Activated CD4-positive, alpha-beta T cell treated with anti-CD3 and anti-CD28 coated beads, Interleukin-2, amount 10 ng/mL, durations not matched to agents 24 days and 14 days (primary cell): Measurements from ENCODE around the gene PIBF1. TPM values are rescaled to one million over a fixed set of nuclear protein-coding genes. Genes with fewer than 3 reads are reported as not detected.

Experiments used
- DNase-seq: peaks from one replicate; pipeline ENCODE4 v3.0.0; 2022
- H3K27ac Mint-ChIP-seq: one replicate; pipeline ENCODE4 v1.8.0; 2022; ENCODE audit warnings: mild to moderate bottlenecking, mixed read lengths
- H3K27me3 Mint-ChIP-seq: one replicate; pipeline ENCODE4 v1.8.0; 2022; ENCODE audit warnings: mixed read lengths
- H3K36me3 Mint-ChIP-seq: one replicate; pipeline ENCODE4 v1.8.0; 2022; ENCODE audit warnings: low read depth, mild to moderate bottlenecking, mixed read lengths
- H3K4me1 Mint-ChIP-seq: one replicate; pipeline ENCODE4 v1.8.0; 2021; ENCODE audit warnings: mixed read lengths
- H3K4me3 Mint-ChIP-seq: one replicate; pipeline ENCODE4 v1.8.0; 2022; ENCODE audit warnings: mild to moderate bottlenecking, moderate library complexity, mixed read lengths
- H3K9me3 Mint-ChIP-seq: one replicate; pipeline ENCODE4 v1.8.0; 2021; ENCODE audit warnings: mixed read lengths
- intact Hi-C: fragments of 100-400 bp; cut with micrococcal nuclease; formaldehyde crosslinking; loops from one replicate; pipeline ENCODE4 v1.15.1; 2023
- total RNA-seq: library from RNA; stranded (reverse); gene quantifications from 2 replicates; pipeline ENCODE4 v1.2.3, GENCODE V29; 2022

PIBF1 gene
- total RNA-seq, 1 donor from 2014 or later, result 33.7 TPM

- peaks cover 49% of the 10 kb centered on the region for H3K27me3 Mint-ChIP-seq
- peaks cover 20% of the 10 kb centered on the region for H3K4me1 Mint-ChIP-seq
- no peak for DNase-seq
- H3K36me3 Mint-ChIP-seq, result no peaks in the 10 kb centered on the region
- peak overlapping the region; percentile 86 for H3K4me3 Mint-ChIP-seq
- intact Hi-C loops, result loop anchor here (1.0 to 5.0 kb wide), 7 partner anchors 219 to 1229 kb away; partner anchors contain the start of genes BORA, KLF12, MZT1 and PIBF1
- H3K27ac Mint-ChIP-seq, result no peak overlapping the region
- no peaks in the 10 kb centered on the region for H3K9me3 Mint-ChIP-seq
Observed at GRCh38 chr13:73058064-73058313, 276.1 kb downstream of the PIBF1 start.

GRCh38 chr13:73058432-73058735, 276.5 kb downstream of the PIBF1 start:
- Mint-ChIP-seq H3K4me1 (peaks cover 20% of the 10 kb centered on the region), H3K4me3 (peak overlapping the region; percentile 86), H3K36me3 (no peaks in the 10 kb centered on the region), H3K27ac (peak overlapping the region; percentile 83), H3K9me3 (no peaks in the 10 kb centered on the region), H3K27me3 (peaks cover 49% of the 10 kb centered on the region)
- intact Hi-C loops, result loop anchor here (1.0 to 5.0 kb wide), 7 partner anchors 220 to 1229 kb away; partner anchors contain the start of genes BORA, KLF12, MZT1 and PIBF1
- no peak for DNase-seq

DNA sequence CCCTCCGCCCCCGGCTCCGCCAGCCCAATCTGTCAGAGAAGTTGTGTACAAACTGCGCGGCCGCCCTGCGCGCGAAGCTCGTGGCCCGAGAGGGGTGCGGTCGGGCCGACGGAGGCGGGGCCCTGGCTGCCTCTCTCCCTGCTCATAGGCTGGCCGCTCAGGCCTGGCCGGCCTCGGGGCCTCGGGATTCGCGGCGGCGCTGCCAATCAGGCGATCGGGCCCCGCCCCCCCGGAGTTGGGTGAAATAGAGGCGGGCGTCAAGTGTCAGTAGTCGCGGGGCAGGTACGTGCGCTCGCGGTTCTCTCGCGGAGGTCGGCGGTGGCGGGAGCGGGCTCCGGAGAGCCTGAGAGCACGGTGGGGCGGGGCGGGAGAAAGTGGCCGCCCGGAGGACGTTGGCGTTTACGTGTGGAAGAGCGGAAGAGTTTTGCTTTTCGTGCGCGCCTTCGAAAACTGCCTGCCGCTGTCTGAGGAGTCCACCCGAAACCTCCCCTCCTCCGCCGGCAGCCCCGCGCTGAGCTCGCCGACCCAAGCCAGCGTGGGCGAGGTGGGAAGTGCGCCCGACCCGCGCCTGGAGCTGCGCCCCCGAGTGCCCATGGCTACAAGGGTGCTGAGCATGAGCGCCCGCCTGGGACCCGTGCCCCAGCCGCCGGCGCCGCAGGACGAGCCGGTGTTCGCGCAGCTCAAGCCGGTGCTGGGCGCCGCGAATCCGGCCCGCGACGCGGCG, 277.0 kb downstream of the PIBF1 start, which contains the start of gene KLF5:
Gene KLF5, plus strand, starts transcription at position 270 of the 724 bp plus-strand sequence. Its CDS starts 323 bp downstream, at position 593.
- Mint-ChIP-seq H3K27ac (peak within 1 kb of the TSS; percentile 83), H3K36me3 (no peaks in the 10 kb centered on the region), H3K4me1 (peaks cover 20% of the 10 kb centered on the region), H3K9me3 (no peaks in the 10 kb centered on the region), H3K4me3 (peak within 1 kb of the TSS; percentile 86), H3K27me3 (peaks cover 49% of the 10 kb centered on the region)
- peak; percentile 99 for DNase-seq
- intact Hi-C loops, result loop anchor here (1.0 to 5.0 kb wide), 7 partner anchors 220 to 1228 kb away; partner anchors contain the start of genes BORA, KLF12, MZT1 and PIBF1

DNA sequence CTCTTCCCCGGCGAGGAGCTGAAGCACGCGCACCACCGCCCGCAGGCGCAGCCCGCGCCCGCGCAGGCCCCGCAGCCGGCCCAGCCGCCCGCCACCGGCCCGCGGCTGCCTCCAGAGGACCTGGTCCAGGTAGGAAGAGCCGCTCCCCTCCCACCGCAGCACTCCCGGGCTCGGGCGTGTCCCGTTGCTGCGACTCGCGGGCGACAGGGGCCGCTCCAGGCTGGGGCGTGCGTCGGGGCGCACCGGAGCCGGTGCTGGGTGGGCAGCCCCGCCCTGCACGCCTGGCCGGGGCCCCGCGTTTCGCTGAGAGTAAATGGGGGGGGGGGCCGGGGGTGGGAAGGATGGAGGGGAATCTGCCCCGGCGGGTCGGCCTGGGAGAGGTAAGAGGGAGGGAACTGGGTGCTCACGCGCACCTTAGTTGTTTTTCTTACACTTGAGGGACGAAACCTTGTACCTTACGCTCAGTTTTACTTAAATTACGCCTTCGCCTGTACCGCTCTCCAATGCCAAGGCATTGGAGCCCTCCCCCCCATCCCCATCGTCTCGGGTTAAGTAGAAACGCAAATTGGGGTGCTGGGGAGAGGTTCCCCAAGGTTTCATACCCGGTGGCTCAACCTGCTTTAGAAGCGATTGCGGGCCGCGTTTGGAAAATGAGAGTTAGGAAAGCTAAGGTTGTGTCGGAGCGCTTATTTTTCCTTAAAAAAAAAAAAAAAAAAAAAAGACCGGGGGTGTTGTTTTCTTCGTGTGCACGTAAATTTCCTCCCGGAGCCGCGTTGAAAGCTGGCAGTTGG, 277.7 kb downstream of the PIBF1 start:
- no peak overlapping the region for H3K27ac Mint-ChIP-seq
- no peaks in the 10 kb centered on the region for H3K9me3 Mint-ChIP-seq
- H3K36me3 Mint-ChIP-seq, result no peaks in the 10 kb centered on the region
- DNase-seq, result peak; percentile 87
- H3K4me1 Mint-ChIP-seq, result peaks cover 20% of the 10 kb centered on the region
- H3K27me3 Mint-ChIP-seq, result peaks cover 46% of the 10 kb centered on the region
- intact Hi-C loops, result loop anchor here (2.0 to 5.0 kb wide), 5 partner anchors 221 to 1228 kb away; partner anchors contain the start of gene KLF12
- H3K4me3 Mint-ChIP-seq, result peak overlapping the region; percentile 82

GRCh38 chr13:73060251-73061160, 278.6 kb downstream of the PIBF1 start:
- peak; percentile 64 for DNase-seq
- Mint-ChIP-seq H3K4me1 (peaks cover 20% of the 10 kb centered on the region), H3K27me3 (peaks cover 42% of the 10 kb centered on the region), H3K27ac (no peak overlapping the region), H3K4me3 (peak overlapping the region; percentile 82), H3K9me3 (no peaks in the 10 kb centered on the region), H3K36me3 (peaks cover 2% of the 10 kb centered on the region)
- intact Hi-C loops, result no loop called here

DNA sequence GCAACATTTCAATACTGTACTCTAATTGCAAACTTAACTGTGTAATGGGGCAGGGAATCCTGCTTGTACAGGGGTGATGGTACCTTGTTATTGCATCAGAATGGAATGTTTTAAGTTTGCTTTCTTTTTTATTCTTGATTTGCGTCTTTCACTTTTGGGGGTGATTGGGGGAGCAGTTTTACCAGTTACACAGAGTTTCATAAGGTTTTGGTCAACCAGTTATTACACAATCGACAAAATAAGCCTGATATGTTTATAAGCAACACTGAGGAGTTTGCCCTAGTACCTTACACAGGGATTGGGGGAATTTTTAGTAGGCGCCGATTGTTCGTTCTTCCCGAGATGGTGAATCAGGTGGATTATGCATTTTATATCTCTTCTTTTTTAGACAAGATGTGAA, 279.5 kb downstream of the PIBF1 start:
- intact Hi-C loops, result no loop called here

DNA sequence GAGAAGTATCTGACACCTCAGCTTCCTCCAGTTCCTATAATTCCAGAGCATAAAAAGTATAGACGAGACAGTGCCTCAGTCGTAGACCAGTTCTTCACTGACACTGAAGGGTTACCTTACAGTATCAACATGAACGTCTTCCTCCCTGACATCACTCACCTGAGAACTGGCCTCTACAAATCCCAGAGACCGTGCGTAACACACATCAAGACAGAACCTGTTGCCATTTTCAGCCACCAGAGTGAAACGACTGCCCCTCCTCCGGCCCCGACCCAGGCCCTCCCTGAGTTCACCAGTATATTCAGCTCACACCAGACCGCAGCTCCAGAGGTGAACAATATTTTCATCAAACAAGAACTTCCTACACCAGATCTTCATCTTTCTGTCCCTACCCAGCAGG, 279.9 kb downstream of the PIBF1 start:
- Mint-ChIP-seq H3K36me3 (peaks cover 2% of the 10 kb centered on the region), H3K27me3 (peaks cover 33% of the 10 kb centered on the region), H3K4me1 (peaks cover 20% of the 10 kb centered on the region), H3K27ac (no peak overlapping the region), H3K9me3 (no peaks in the 10 kb centered on the region), H3K4me3 (no peak overlapping the region)
- intact Hi-C loops, result no loop called here
- DNase-seq, result no peak

More for the DNA sequence above, 279.5 kb downstream of the PIBF1 start:
- Mint-ChIP-seq H3K4me1 (peaks cover 20% of the 10 kb centered on the region), H3K27ac (no peak overlapping the region), H3K36me3 (peaks cover 2% of the 10 kb centered on the region), H3K4me3 (no peak overlapping the region), H3K9me3 (no peaks in the 10 kb centered on the region), H3K27me3 (peaks cover 34% of the 10 kb centered on the region)
- no peak for DNase-seq

GRCh38 chr13:73062468-73062867, 280.5 kb downstream of the PIBF1 start:
- Mint-ChIP-seq H3K4me3 (no peak overlapping the region), H3K36me3 (peaks cover 2% of the 10 kb centered on the region)

DNA sequence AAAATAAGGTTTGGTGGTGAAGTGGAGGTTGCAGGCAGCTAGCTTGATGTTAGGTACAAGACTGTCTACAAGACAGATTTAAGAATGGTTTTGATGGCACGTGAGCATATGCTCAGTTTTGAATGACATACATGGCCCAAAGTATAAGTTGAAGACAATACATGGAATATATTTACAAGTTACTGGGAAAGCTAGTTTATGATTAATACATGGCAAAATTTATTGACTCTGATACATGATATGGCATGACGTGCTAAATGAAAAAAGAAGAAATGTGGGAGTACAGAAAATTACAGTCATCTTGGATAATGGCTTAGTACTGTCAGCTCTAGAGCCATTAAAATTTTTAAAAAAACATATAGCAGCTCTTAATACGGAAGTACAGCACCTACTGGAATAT, 281.2 kb downstream of the PIBF1 start:
- Mint-ChIP-seq H3K27ac (no peak overlapping the region), H3K36me3 (peaks cover 2% of the 10 kb centered on the region), H3K4me1 (peaks cover 18% of the 10 kb centered on the region), H3K27me3 (peaks cover 22% of the 10 kb centered on the region), H3K9me3 (no peaks in the 10 kb centered on the region), H3K4me3 (no peak overlapping the region)
- intact Hi-C loops, result no loop called here
- no peak for DNase-seq

More at GRCh38 chr13:73062468-73062867, 280.5 kb downstream of the PIBF1 start:
- DNase-seq, result no peak
- H3K27me3 Mint-ChIP-seq, result peaks cover 29% of the 10 kb centered on the region
- H3K27ac Mint-ChIP-seq, result no peak overlapping the region
- peaks cover 20% of the 10 kb centered on the region for H3K4me1 Mint-ChIP-seq
- intact Hi-C loops, result no loop called here
- H3K9me3 Mint-ChIP-seq, result no peaks in the 10 kb centered on the region

DNA sequence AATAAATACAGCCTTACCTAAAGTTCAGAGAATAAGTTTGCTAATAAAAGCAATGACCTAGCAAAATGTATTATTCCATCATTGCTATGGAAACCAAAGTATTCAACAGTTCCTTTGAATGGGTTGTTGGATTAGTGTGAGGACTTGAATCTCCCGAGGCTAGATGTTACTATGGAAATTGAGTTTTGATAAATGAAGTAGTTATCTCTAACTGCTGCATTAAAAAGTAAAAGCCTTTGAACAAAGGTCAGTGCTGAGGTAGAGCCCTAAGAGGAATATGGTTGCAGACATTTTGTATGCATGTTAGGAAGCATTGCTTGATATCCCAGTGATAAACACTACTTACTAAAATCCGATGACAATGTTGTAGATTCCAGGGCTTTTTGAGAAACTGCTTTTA, 283.1 kb downstream of the PIBF1 start:
- DNase-seq, result no peak
- peaks cover 9% of the 10 kb centered on the region for H3K4me1 Mint-ChIP-seq
- no peak overlapping the region for H3K4me3 Mint-ChIP-seq
- H3K27me3 Mint-ChIP-seq, result peaks cover 11% of the 10 kb centered on the region
- peaks cover 2% of the 10 kb centered on the region for H3K36me3 Mint-ChIP-seq
- no peak overlapping the region for H3K27ac Mint-ChIP-seq
- no peaks in the 10 kb centered on the region for H3K9me3 Mint-ChIP-seq
- intact Hi-C loops, result no loop called here

- no peak for DNase-seq
- no peaks in the 10 kb centered on the region for H3K9me3 Mint-ChIP-seq
- no peak overlapping the region for H3K27ac Mint-ChIP-seq
- peaks cover 3% of the 10 kb centered on the region for H3K27me3 Mint-ChIP-seq
- intact Hi-C loops, result no loop called here
- peaks cover 1% of the 10 kb centered on the region for H3K4me1 Mint-ChIP-seq
- peaks cover 2% of the 10 kb centered on the region for H3K36me3 Mint-ChIP-seq
- no peak overlapping the region for H3K4me3 Mint-ChIP-seq
Observed at GRCh38 chr13:73065665-73066340, 283.9 kb downstream of the PIBF1 start.
